ENCODE measurements around the gene INO80. TPM values are rescaled to one million over a fixed set of nuclear protein-coding genes. Genes with fewer than 3 reads are reported as not detected.

The INO80 gene
- total RNA-seq, 2 donors from 2014 or later = 14.8 to 17.5 TPM

GRCh38 chr15:40952901-40953712 is 163.0 kb downstream of the INO80 start, which contains the start of gene CHAC1:
TSS of gene CHAC1 (plus strand) at chr15:40953471. CDS start at chr15:40953584, 113 bp downstream.
- H3K4me3 Mint-ChIP-seq = peak within 1 kb of the TSS; percentile 77
- H3K9ac ChIP-seq (ENCODE audit: extremely low read depth, low read length, poor library complexity, severe bottlenecking) = peak within 1 kb of the TSS; percentile 90
- H3K4me3 ChIP-seq (ENCODE audit: low read length) = peak within 1 kb of the TSS; percentile 90
- H3K27ac Mint-ChIP-seq = peak within 1 kb of the TSS; percentile 95
- H3K27me3 Mint-ChIP-seq (ENCODE audit: insufficient read depth) = peaks cover 35% of the 10 kb centered on the region
- H3K36me3 ChIP-seq (ENCODE audit: control insufficient read depth, insufficient read depth, low read length) = no peaks in the 10 kb centered on the region
- peaks cover 2% of the 10 kb centered on the region for H3K36me3 Mint-ChIP-seq (ENCODE audit: low read depth)
- no peaks in the 10 kb centered on the region for H3K4me1 ChIP-seq (ENCODE audit: control insufficient read depth, insufficient read depth, low read length)
- peak within 1 kb of the TSS; percentile 90 for H3K27ac ChIP-seq (ENCODE audit: low read depth, low read length)
- H3K27me3 ChIP-seq (ENCODE audit: control insufficient read depth, insufficient read depth, low read length, poor library complexity, severe bottlenecking) = no peaks in the 10 kb centered on the region
- peaks cover 24% of the 10 kb centered on the region for H3K4me1 Mint-ChIP-seq
- no peaks in the 10 kb centered on the region for H3K9me3 Mint-ChIP-seq
- peak; percentile 98 for DNase-seq
- 1% methylated on average over 20 to 72 of the region's 72 CpGs for WGBS, 2 experiments (ENCODE audit: insufficient coverage in 1 of 2, insufficient read length in 1 of 2)
- peak; percentile 24 for TF ChIP-seq CTCF (conservative IDR thresholded peaks at IDR 0.05)
- no peaks in the 10 kb centered on the region for H3K9me3 ChIP-seq (ENCODE audit: control insufficient read depth, low read length)

- H3K4me1 ChIP-seq (ENCODE audit: control insufficient read depth, insufficient read depth, low read length) = no peaks in the 10 kb centered on the region
- 43% methylated on average over 16 to 23 of the region's 23 CpGs for WGBS, 2 experiments (ENCODE audit: insufficient coverage in 1 of 2, insufficient read length in 1 of 2)
- Mint-ChIP-seq H3K36me3 (ENCODE audit: low read depth) (peaks cover 2% of the 10 kb centered on the region), H3K27me3 (ENCODE audit: insufficient read depth) (peaks cover 42% of the 10 kb centered on the region), H3K27ac (peak overlapping the region; percentile 95), H3K4me3 (peak overlapping the region; percentile 77), H3K4me1 (peaks cover 26% of the 10 kb centered on the region), H3K9me3 (no peaks in the 10 kb centered on the region)
- TF ChIP-seq CTCF (conservative IDR thresholded peaks at IDR 0.05) = no peak
- H3K36me3 ChIP-seq (ENCODE audit: control insufficient read depth, insufficient read depth, low read length) = no peaks in the 10 kb centered on the region
- peak overlapping the region; percentile 90 for H3K9ac ChIP-seq (ENCODE audit: extremely low read depth, low read length, poor library complexity, severe bottlenecking)
- no peaks in the 10 kb centered on the region for H3K9me3 ChIP-seq (ENCODE audit: control insufficient read depth, low read length)
- peak overlapping the region; percentile 90 for H3K27ac ChIP-seq (ENCODE audit: low read depth, low read length)
- peak overlapping the region; percentile 90 for H3K4me3 ChIP-seq (ENCODE audit: low read length)
- DNase-seq = peak; percentile 52
- no peaks in the 10 kb centered on the region for H3K27me3 ChIP-seq (ENCODE audit: control insufficient read depth, insufficient read depth, low read length, poor library complexity, severe bottlenecking)
Measured at GRCh38 chr15:40952301-40952900, 163.7 kb downstream of the INO80 start.

- TF ChIP-seq CTCF (conservative IDR thresholded peaks at IDR 0.05) = no peak
- no peaks in the 10 kb centered on the region for H3K36me3 ChIP-seq (ENCODE audit: control insufficient read depth, insufficient read depth, low read length)
- no peak overlapping the region for H3K27ac ChIP-seq (ENCODE audit: low read depth, low read length)
- no peak overlapping the region for H3K9ac ChIP-seq (ENCODE audit: extremely low read depth, low read length, poor library complexity, severe bottlenecking)
- Mint-ChIP-seq H3K36me3 (ENCODE audit: low read depth) (peaks cover 2% of the 10 kb centered on the region), H3K4me3 (peak overlapping the region; percentile 77), H3K27ac (peak overlapping the region; percentile 52), H3K27me3 (ENCODE audit: insufficient read depth) (peaks cover 45% of the 10 kb centered on the region), H3K4me1 (peaks cover 26% of the 10 kb centered on the region), H3K9me3 (no peaks in the 10 kb centered on the region)
- H3K4me3 ChIP-seq (ENCODE audit: low read length) = no peak overlapping the region
- H3K27me3 ChIP-seq (ENCODE audit: control insufficient read depth, insufficient read depth, low read length, poor library complexity, severe bottlenecking) = no peaks in the 10 kb centered on the region
- no peaks in the 10 kb centered on the region for H3K9me3 ChIP-seq (ENCODE audit: control insufficient read depth, low read length)
- WGBS, 2 experiments (ENCODE audit: insufficient coverage in 1 of 2, insufficient read length in 1 of 2) = 92 to 99% methylated on average over 2 to 4 of the region's 4 CpGs
- no peaks in the 10 kb centered on the region for H3K4me1 ChIP-seq (ENCODE audit: control insufficient read depth, insufficient read depth, low read length)
- DNase-seq = no peak
Measured at GRCh38 chr15:40951764-40952163, 164.3 kb downstream of the INO80 start.
